Activated CD8-positive, alpha-beta memory T cell treated with anti-CD3 and anti-CD28 coated beads, Interleukin-2, amount 50 U/mL, for 48 hours (primary cell): Measurements from ENCODE around the gene JPH2.

Source experiments
- DNase-seq: peaks from one replicate; pipeline ENCODE4 v3.0.0-alpha.2; 2020

The JPH2 gene

DNA sequence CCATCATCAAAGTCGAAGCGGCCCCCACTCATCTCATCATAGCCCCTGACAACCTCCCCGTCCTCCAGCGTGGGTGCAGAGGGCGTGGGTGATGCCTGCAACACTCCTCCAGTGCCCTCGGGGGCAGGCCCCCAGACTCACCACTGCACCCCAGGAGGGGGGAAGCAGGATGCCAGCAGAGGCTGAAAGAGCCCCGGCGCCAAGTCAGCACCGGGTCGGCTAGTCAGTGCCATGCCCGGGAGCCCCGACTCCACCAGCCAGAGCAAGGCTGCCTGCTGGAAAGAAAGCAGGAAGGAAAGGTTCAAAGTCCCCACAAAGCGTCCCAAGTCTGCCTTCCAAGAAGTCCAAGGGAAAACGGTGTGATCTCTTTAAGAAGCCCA is 324 bp downstream of the JPH2 start:
- DNase-seq: no peak

DNA sequence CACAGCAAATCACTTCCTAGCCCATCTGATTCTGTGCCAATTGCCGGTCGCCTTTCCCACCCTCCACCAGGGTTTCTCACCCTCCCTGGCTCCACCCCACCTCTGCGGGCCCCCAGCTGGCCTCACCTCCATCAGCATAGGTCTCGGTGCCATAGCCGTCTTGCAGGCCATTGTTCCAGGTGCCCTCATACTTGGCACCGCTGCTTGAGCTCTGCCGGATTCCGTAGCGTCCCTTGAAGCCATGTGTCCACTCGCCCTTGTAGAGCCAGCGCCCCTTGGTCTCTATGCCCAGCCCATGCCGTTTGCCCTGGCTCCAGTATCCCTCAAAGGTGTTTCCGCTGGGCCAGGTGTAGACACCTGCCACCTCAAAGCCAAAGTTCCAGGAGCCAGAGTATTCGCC is 787 bp downstream of the JPH2 start:
- DNase-seq: no peak

DNA sequence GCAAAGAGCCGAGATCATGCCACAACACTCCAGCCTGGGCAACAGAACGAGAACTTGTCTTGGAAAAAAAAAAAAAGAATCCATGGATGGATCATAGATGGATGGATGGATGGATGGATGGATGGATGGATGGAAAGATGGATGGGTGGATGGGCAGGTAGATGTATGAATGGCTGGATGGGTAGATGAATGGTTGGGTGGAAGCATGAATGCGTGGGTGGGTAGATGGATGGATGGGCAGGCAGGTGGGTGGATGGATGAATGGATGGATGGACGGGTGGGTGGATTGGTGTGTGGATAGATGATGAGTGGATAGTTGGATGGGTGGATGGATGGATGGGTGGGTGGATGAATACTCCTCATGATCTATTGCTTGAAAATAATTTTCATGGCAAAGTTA is 1.4 kb downstream of the JPH2 start:
- no peak for DNase-seq

DNA sequence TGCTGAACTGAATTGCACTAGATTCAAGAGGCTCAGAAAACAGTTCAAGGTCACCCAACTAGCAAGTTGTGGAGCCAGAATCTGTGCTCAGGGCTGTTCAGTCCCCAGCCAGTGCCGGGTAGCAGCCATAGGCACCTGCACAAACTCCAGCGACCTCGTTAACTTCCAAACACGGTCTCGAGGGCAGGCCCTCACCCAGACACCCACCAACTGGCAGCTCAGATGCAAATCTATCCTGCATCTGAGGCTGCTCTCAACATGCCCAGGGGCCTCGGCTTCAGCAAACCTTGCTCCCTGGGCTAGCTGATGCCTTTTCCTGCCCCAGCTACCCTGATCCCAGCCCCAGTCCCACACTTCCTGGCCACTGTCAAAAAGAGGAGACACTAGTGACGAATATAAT is 3.7 kb downstream of the JPH2 start:
- no peak for DNase-seq

DNA sequence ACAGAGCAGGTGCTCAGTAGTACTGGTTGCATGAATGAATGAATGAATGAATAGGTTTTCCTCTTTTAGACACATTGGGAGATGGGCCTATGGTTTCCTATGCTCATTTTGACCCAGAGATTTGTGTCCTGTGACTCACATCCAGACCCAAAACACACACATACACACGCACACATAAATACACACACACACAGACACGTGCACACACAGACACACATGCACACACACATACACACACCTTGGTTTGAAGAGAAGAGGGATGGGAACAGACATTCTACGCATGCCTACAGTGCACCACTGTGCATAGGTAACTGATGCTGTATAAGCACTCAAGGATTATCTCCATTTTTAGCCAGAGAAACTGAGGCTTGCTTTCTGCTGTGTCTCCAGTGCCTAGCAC is 4.1 kb downstream of the JPH2 start:
- no peak for DNase-seq

DNA sequence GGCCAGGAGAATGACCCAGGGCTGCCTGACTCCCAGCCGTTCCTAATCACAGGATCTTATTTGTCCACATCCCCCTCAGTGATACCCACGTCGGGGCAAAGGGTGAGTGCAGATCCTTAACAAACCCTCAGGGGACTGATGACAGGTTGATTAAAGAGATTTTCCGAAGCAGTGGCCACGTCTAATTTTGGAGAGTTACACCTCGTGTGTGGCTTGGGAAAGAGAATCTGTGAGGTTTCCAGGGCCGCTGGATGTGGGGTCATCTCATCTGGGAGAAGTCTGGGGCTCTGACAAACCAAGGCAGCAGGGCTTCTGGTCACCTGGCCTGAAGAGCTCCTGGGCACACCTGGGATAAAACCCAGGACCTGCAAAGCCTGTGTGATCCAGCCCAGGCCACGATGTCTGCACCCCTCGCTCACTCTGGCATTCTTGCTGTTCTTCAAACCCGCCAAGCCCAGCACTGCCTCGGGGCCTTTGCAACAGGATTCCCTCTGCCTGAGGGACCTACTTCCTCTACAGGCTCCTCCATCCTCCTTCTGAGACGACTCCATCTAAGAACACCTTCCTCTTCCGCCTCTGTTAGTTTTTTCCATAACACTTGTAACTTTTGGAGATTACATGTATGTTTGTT is 4.7 kb downstream of the JPH2 start:
- DNase-seq: no peak

DNA sequence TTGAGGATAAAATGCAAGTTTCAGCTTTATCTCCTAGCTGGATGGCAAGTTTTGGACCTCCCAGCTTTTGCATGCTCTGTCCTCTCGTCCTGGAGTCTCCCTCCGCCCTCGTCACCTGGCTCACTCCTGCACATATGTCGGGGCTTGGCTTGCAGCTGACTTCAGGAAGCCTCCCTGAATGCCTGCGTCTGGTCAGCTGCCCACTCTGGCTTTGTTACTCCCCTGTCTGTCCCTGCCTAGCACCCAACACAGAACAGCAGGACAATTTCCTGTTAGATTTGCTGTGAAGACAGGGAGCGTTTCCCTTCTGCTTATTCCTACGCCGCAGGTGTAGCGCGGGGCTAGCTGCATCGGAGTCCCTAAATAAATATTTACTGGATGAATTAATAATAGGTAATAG is 5.4 kb downstream of the JPH2 start:
- no peak for DNase-seq

DNA sequence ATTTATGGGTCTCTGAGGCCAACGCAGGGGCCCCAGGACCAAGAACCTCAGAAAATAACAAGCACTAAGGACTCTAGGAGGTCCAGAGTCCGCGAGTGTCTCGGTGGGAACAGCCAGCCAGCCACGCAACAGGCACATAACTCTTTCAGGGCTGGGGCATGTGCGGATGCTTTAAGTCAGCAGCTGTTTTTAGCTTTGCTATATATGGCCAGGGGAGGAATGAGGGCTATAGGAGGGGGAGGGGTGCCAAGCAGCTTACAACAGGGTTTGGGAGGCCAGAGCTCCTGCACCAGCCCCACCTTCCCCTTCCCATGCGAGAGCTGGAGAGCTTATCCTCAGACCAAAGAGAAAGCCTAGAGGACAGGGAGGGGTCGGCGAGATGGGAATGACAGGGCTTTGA is 6.2 kb downstream of the JPH2 start:
- DNase-seq: no peak

DNA sequence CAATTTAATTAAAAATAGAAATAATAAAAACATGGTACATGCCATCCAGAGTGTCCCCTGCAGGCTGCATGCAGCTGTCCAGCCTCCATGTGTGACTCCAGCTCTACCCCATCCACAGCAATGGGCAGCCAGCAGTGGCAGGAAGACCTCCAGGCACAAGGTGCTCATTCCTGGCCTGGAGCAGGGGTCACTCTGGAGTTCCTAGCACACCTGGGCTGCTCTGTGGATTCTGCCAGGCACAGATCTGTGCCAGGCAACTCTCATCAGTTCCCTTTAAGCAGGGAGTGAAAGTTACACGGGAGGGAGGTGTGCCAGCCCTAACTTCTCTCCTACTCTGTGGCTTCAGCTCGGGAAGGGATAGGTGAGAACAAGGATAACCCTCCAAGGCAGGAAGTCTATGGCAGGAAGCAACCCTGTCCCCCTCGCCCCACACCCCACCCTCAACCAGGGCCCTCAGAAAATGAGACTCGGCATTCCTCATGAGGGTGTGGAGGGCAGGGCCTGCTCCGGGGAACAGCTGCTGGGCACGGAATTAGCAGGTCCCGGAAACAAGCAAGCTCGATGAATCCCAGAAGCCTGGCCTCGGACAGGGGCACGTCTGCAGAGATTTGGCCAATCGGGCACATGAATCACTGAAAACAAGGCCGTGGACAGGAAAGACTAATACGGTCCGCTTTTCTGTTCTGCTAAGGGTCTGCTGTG is 10.0 kb downstream of the JPH2 start:
- no peak for DNase-seq

DNA sequence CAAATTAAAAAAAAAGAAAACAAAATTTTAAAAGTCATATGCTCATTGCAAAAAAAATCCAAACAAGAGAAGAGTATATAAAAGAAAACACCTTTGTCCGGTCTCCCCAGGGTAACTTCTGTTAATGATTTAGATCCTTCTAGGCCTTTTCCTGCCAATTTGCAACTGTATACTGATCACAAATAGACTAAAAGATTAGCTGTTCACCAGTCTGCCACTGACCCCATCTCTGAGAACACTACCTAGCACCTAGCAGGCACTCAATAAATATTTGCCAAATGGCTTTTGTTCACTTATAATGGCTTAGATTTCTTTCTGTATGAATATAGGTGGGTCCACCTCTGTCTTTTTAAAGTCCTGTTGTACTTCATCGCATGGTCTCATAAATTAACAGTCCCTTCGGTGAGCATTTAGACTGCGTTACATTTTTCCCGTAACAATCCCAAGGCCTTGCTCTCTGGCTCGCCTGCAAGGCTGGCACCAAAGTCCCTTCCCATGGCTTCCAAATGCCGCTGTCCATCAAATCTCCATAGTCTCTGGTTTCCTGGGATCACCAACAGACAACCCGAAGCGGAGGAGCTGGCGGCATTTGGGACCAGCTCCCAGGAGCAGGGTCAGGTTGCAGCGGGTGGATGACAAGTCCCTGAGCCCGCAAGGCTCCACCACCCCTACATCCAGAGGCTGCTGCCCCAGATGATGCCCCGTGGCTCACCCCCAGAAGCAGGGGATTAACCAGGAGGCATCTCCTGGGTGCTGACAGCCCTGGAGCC is 11.8 kb downstream of the JPH2 start:
- DNase-seq: no peak

DNA sequence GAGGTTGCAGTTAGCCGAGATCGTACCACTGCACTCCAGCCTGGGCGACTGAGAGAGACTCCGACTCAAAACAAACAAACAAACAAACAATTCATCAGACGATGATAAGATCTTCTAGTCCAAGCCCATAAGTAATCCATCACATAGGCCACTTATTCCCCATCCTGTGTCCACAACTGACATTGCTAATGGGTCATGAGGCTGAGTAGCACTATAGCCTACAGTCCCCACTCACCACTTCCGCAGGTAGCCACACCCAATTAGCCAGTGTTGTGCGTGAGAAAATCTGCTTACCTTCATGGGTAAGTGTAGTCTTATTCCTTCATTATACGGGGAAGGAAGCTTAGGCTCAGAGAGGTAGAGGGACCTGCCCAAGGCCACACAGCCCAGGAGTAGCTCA is 13.1 kb downstream of the JPH2 start:
- DNase-seq: no peak

DNA sequence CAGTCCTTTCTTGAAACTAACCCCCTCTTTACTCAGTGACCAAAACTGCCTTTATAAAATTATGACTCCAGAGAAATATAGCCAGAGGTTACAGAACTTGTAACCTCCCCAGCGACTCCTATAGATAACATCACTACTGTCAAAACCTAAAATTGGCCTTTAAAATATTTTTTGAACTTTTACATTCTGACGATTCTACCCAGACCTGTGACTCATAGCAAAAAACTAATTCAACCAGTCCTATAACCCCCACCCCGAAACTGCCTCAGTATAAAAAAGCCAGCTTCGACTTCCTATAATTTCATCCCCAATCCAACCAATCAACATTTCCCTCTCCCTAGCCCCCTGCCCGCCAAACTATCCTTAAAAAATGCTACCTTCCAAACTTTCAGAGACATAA is 13.9 kb downstream of the JPH2 start:
- no peak for DNase-seq

DNA sequence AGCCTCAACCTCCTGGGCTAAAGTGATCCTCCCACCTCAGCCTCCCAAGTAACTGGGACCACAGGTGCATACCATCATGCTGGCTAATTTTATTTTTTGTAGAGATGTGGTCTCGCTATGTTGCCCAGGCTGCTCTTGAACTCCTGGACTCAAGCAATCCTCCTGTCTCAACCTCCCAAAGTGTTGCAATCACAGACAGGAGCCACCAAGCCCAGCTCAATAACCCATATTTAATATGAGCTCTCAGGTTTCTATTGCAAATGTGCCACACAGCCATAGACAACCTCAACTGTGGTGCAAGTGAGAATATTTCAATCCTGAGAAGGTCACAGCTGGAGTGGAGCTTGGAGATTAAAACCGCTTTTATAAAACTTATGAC is 14.4 kb downstream of the JPH2 start:
- no peak for DNase-seq

DNA sequence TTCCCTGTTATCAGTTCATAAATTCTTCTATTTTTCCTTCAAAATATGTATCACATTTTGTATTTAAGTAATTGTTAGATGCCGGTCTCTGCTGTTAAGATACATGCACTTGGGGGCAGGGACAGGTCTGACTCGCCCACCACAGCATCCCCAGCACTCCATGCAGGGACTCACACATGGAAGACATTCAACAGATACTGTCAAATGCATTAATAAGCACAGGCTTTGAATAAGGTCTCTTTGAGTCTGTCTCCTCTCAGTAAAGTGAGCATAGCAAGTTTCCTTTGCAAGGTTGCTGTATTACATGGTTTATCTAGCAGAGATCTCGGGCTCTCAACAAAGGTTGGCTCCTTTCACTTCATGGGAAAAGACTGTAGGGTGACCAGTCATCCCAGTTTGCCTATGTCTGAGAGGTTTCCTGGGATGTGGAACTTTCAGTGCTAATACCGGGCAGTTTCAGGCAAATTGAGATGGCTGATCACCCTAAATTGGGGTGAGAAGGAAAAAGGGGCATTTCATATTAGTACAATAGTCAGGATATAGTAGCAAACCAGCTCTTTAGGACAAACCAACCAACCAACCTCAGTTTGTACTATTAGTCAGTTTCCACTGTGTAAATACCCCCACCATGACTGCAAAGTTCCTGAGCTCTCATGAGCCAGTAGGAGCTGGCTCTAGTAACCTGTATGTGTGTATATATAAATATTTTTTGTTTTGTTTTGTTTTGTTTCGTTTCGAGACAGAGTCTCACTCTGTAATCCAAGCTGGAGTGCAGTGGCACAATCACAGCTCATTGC is 15.0 kb downstream of the JPH2 start:
- DNase-seq: no peak

DNA sequence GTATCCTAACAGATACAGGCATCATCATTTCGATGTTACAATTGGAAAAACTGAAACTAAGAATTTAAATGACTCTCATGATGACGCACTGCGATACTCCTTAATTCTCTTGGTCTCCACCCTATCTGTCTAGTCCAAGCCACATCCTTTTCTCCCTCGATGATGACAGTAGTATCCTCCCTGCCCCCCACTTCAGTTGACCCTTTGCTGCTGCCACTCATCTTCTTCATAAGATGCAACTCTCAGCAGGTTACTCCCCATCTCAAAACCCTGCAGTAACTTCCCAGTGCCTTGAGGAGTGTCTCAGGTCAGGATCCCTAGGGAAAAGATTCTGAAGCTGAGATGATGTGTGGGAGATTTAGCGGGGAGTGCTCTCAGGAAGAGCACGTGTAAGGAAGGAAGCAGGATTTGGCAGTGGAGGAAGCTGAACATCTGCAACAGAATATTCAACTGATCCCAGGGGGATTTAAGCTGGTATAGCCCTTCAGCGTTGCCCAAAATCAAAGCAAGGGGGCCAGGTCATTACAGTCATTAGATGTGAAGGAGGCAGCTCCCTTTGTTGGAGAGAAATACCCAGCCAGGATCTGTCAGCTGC is 16.1 kb downstream of the JPH2 start:
- no peak for DNase-seq

DNA sequence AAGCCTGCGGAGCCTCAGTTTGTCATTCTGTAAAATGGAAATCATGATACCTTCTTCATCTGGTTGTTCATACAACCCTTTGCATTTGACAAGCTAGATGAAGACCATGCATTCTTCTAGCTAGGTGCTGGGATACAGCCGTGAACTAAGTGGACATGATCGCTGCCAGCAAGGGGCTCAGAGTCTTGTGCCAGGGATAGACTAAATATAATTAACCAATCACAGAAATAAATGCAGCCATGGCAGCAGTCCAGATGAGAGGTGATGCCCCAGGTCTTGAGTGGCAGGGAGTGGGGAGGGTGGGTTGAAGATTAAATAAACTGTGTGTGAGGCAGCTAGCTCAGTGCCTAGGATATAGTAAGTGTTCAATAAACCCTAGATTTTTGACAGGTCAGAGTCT is 19.3 kb downstream of the JPH2 start:
- DNase-seq: no peak

DNA sequence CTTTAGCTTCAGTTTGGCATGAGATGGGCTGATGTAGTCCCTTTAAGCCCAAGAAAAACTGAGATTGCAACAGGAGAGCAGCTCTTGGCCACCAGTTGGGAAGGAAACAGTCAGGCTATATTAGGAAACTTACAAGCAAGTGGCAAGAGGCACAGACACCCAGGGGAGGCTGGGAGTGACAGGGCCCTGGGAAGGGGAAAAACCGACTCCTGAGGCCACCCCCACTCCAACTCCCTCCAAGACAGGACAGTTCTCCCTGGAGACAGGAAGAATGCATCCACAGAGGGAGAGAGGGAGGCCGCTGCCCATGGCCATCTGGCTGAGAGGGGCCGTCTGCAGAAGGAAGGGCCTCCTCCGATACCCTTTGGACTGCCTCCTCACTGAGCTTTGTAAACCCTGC is 20.5 kb downstream of the JPH2 start:
- no peak for DNase-seq

DNA sequence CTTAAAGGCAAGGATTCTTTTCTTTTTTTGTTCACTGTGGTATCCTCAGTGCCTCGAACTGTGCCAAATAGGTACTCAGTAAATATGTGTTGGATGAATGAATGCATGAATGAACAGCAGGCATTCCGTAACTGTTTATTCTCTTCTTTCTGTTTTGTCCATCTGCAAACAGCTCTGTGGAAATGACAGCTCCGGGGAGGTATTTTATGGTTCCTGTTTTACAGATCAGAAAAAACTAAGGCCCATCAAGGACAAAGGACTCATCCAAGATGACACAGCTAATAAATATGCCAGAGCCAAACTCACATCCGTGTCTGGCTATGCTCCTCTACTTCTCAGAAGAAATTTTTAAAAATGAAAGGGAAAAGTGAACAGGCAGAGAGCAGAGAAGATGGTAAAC is 21.0 kb downstream of the JPH2 start:
- no peak for DNase-seq

DNA sequence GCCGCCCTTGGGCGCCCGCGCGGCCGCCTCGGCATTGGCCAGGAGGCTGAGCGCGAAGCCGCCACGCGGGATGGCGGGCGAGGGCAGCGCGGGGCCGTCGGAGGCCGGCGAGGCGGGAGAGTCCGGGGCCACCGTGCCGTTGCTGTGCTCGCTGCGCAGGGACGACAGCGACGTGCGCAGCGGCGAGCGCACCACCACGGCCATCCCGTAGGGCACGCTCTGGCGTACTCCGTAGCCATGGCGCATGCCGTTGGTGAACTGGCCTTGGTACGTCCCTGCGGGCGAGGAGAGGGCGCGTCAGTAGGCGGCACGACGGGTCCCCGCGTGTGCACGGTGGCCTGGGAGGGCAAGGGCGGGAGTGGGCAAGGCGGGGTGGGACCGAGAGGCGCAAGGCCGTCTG is 26.9 kb downstream of the JPH2 start:
- DNase-seq: no peak

DNA sequence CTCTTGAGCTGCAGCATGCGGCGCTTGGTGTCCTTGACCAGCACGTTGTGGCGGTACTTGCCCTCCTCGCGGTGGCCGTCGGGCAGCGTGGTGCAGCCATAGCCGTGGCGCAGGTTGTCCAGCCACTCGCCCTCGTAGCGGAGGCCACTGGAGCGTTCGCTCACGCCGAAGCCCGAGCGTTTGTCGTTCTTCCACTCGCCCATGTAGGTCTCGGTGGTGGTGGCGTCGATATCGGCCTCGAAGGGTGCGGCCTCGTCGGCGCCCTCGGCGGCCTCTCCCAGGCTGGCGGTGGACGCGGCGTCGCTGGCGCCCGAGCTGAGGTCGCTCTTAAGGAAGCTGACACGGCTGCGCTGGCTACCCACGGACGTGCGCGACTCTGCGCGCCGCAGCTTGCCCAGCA is 27.3 kb downstream of the JPH2 start:
- DNase-seq: no peak

DNA sequence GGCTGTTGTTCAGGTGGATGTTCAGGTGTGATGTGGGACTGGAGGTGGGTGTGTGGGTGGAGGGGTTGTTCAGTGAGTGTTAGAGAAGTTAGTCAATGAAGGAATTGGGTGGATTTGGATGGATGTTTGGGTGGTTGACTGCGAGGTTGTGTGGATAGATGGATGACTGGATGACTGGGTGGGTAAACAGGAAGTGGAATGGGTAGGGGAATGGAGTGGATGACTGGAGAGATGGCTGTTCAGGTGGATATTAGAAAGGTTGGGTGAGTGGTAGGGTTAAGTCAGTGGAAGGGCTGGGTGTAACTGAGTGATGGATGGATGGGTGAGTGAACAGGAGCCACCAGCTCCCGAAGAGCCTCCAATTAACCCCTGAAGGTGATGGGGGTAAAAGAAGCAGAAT is 27.9 kb downstream of the JPH2 start:
- no peak for DNase-seq

DNA sequence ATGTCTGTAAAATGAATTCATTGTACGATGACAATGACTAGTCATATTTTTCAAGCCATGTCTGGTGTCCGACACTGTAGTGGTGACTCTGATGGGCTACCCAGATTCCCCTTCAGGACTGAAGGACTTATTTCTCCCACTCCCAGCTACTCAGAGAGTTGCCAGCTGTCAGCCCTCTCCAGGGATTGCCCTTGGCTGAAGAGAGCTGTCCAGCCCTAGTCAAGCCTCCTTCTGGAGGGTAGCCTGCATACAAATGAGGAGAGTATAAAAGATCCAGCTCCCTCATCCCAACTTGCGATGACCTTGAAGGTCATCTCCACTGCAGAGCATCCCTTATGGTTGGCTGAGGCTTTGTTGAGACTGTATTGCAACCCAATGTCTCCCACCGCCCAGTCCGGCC is 29.9 kb downstream of the JPH2 start:
- no peak for DNase-seq

DNA sequence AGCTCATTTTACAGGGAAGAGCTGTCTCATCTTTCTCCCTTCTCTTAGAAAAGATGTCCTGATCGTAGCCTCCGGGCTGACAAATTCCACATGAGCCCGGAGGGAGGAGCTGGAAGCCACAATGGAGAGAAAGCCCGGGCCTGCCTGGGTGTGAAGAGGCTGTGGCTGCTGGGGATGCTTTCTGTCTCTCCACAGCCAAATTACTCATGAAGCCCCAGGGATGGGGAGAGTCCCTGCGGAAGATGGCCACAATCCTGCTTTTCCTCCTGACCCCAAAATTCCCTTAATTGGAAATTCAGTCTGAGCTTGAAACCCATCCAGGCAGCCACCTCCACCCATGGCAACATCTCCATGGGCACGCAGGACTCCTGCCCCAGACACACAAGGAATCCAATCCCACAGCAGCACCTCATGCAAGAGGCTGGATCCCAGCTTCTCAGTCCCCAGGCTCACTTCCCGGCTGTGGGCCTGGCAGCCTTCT is 32.4 kb downstream of the JPH2 start:
- no peak for DNase-seq
